ENCODE results near the gene CYP24A1.

DNA sequence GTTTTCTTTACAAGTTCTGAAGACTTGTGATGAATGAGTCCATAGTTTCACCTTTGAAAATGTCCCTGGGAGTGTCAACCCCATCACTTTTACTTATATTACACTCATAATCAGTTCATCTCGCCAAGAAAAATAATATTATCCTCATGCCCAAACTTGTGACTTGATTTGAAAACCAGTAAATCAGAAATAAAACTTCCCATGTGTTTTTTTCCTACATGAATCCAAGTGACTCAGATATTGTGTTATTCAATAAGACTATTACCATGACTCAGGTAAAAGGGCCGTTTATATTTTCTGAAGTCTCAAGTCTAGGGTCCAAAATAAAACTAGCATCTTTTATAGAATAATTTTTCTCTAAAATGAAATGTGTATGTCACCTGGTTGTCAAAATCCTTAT lies 15.8 kb upstream of the CYP24A1 start:
- no peak for TF ChIP-seq CTCF (IDR thresholded peaks at IDR 0.05)
- TF ChIP-seq ZFX (IDR thresholded peaks at IDR 0.05; ENCODE audit: borderline replicate concordance): no peak

Data from 22Rv1 (cell line).